Left kidney (tissue), 2 donors: ENCODE data around the gene FBLN7. TPM values are rescaled to one million over a fixed set of nuclear protein-coding genes. Genes with fewer than 3 reads are reported as not detected.

Source experiments
- DNase-seq: peaks from one replicate; pipeline ENCODE4 v3.0.0-alpha.2; 2013
- polyA plus RNA-seq: library from polyadenylated mRNA; unstranded; fragments of 120-200 nt; gene quantifications from one replicate; pipeline ENCODE4 v1.2.1, GENCODE V29; 2013; ENCODE audit not compliant: insufficient read length

The FBLN7 gene
- polyA plus RNA-seq, 1 donor = 13.6 TPM

DNA sequence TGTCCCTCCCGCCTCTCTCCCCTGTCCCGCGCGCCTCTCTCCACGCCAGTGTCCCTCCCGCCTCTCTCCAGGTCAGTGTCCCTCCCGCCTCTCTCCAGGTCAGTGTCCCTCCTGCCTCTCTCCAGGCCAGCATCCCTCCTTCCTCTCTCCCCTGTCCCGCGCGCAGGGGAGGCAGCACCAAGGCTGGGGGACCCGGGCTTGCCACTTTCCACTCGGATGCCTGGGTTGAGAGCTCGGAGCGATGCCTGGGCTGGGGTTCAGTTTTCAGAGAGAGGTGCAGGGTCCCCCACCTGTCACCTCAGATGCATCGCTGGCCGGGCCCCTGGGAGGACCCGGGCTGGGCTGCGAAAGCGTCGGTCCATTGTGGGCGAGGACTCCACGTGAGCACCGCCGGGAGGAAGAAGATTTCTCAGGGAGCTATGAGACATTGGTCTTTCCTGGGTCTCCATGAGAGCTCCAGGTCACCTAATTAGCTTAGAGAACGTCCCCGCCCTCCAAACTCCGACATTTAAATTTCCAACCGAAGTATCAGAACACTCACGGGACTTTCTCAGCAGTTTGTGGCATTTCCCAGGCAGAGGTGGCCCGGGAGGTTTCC is 2.1 kb downstream of the FBLN7 start:
- no peak for DNase-seq

DNA sequence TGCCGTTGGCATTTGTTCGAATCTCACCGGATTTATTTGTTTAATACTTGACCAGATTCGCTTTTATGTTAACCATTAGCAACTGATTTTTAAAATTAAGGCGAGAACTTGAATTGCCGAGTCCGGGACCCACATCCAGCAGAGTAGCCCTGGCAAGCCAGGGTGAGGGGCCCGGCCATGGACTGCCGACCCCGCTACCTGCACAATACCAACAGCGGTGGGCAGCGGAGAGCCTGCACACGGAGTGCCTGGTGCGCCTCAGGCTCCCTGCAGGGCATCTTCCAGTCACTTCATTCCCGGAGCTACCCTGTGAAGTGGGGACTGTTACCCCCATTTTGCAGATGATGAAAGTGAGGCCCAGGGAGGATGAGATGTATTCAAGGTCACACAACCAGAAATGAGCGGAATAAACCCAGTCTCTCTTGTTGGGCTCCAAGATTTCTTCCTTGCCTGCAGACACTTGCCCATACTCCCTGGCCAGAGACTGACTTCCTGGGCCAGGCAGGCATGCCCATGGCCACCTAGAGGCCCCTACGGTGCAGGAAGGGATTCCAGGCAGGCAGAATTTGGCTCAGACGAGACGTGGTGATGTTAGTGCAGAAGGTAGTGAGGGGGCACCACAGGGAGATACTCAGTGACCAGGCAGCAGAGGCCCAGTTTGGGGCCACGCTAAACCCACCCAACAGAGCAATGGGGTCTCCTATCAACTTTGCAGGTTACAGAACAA is 2.9 kb downstream of the FBLN7 start:
- DNase-seq = no peak

DNA sequence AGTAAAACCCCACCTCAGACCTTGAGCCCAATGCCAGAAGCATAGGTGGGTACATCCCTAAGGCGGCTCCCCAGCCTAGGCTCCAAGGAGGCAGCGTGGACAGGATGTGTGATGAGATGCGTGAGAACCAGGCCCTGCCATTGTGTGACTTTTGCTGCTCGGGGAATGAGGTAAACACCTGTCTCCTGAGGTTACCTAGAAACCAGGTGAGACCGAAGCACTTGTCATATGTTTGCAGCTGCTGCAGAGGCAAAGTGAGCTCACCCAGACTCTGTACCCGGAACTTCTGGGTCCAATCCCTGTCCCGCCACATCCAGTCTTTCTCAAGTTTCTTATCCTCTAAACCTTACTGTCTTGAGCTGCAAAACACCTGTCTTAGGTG is 3.4 kb downstream of the FBLN7 start:
- DNase-seq = no peak

DNA sequence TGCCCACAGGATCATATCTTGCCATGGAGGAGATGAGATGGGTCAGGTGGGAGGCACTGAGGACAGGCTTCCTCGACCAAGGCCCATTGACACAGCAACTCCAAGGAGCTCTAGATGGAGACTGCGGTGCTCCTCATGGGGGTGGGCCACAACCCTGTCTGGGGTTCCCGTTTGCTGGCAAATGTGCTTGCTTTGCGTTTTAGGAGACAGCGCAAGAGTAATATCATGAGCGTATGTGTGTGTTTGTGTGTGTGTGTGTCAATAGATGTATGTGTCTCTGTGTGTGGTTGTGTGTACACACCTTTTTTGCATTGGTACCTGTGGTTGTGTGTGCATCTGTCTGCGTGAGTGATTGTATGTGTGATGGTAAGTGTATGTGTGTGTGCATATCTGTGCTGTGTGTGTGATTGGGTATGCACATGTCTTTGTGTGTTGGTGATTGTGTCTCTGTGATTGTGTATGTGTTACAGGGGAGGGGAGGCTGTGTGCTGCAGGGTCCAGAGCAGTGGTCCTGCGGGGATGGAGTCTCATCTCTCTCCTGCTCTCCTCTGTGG is 4.4 kb downstream of the FBLN7 start:
- no peak for DNase-seq

DNA sequence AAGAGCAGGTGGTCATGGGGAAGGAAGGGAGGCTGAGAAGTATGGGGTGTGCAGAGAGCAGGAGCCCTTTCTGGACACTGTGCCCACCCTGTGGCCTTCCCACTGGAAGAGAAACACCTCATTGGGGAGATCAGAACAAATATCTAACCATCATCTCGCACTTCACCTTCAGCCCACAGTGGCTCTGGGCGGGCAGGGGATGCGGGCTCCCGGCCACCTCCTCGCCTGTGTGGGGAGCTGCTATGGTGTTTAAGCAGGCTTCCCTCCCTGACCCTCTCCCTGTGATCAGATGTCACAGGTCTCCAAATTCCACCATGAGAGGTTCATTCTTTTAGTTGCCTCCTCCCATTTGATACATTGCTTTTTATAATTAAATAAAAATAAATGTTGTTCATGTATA is 5.0 kb downstream of the FBLN7 start:
- no peak for DNase-seq

DNA sequence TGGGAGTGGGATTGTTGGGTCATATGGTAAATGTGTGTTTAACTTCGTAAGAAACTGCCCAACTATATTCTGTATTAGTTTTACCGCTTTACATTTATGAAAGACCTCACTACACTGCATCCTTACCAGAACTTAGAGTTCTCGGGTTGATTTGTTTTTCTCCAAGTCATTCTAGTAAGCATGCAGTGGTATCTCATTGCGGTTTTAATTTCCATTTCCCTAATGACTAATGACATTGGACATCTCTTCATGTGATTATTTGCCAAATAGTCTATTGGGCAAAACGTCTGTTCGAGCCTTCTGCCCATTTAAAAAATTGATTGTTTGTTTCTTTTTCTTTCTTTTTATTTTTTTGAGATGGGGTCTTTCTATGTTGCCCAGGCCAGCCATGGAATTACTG is 6.8 kb downstream of the FBLN7 start:
- DNase-seq = no peak

DNA sequence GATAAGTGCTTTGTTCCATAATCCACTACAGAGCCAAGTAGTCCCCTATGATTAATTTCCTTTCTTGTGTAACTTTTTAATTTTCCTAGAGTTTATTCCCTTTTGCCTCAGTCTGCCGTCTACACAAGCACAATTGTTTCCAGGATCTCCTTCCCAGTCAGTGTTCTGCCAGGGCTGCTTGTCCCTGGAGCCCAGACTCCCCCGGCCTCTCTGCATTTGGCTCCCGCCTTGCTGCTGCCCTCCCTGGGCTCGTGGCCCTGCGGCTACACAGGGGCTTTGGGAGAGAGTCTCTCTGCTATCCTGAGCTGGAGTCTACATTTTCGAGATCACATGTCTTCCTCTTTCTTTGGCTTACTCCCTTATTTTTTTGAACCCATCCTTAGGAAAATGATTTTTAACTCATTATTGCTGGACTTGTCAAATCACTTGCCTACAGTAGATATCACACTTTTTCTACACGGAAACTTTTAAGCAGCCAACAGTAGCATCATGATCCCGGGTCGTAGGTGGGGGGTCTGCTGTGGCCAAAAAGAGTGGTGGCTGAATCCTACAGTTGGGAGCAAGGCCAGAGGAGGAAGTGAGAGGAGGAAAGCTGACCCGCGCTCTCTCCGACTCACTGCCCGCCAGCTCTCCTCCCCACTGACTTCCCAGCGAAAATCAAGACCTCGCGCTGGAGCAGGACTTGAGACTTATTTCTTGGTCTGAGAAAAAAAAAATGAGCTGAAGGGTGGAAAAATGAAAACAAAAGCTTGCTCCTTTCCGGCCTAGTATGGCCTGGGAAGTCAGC is 9.4 kb downstream of the FBLN7 start:
- no peak for DNase-seq

DNA sequence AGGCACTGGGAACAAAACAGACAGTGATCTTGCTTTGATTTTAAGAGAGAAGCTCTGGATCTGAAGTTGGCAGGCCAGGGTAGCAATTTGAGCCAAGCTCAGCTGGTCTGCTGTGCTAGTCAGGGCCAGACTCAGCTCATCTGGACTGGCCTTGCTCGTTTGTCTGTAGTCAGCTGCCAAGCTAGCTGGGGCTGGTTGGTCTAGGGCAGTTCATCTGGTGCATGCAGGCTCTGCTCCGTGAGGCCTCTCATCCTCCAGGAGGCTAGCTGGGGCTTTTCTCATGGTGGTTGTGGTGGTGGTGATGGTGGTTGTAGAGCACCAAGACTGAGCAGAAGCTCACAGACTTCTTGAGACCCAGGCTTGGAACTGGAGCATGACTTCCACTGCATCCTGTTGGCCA is 10.3 kb downstream of the FBLN7 start:
- no peak for DNase-seq

DNA sequence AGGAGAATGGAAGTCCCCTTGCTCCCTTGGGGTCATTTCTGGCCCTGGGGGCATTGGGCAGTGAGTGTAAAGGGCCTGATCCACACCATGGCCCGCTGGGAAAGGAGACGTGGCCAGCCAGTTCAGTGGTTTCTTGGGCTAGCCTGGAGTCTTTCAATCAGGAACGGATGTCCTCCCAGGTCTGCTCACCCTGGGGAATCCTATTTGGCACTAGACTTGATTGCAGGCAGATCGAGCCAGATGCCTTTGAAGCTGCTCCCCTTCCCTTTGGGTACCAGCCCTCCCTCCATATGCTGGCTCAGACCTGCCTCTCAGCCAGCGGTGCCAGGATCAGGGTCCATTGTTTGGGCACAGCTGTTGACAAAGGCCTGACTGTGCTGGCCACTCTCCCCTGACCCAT is 11.0 kb downstream of the FBLN7 start:
- no peak for DNase-seq

DNA sequence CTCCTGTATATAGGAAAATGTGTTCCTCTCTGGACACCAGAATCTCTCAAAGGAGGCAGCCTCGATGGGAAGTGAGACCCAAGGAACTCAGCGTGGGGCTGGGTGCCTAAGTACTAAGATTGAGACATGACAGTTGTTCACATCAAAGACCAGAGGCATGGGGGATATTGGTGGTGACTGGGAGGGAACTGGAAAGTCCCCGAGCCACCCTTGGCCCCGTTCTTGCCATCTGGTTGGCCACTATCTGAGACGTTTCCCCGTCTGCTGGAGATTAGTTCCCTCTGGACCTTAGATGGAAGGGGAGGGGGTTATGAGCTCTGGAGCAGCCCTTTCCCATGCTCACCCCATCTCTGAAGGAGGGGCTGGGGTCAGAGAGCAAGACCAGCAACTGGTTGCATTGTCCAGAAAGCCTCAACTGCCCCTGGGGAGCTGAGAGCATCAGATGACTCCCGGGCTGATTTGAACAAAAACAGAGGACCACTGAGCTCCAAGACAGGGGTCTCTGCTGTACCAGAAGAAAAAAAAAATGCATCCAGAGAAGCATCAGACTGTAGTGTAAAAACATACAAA is 11.8 kb downstream of the FBLN7 start:
- no peak for DNase-seq

DNA sequence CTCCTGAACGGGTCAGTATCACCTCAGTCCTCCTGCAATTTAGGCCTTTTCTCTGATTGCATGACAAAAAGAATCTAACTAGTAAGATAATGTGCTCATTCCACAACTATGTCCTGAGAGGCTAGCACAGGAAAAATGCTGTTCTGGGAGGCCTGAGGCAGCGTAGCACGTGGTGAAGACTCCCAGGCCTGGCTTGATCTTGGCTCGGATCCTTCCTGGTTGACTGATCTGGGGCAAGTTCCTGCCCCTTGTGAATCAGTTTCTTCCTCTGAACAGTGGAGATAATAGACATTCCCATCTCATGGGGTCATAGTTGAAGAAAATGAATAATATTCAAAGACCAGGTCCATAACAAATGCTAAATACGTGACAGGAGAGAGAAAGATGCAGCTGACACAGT is 12.3 kb downstream of the FBLN7 start:
- no peak for DNase-seq

DNA sequence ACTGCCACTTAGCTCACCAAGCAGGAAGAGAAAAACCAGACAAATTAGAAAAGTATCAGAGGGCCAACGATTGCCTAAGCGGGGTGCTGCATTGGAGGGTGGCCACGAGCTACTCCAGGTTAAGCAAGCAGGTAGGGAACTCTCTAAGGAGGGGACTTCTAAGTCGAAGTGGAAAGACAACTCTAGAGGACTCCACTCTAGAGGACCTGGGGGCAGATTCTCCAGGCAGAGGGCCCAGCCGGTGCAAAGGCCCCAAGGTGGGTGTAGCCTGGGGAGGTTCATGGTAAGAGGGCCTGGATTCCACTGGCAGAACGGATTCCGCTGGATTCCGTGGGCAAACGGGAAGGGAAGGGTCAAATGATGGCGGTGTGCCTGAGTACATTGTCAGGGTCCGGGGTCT is 12.7 kb downstream of the FBLN7 start:
- DNase-seq = no peak

DNA sequence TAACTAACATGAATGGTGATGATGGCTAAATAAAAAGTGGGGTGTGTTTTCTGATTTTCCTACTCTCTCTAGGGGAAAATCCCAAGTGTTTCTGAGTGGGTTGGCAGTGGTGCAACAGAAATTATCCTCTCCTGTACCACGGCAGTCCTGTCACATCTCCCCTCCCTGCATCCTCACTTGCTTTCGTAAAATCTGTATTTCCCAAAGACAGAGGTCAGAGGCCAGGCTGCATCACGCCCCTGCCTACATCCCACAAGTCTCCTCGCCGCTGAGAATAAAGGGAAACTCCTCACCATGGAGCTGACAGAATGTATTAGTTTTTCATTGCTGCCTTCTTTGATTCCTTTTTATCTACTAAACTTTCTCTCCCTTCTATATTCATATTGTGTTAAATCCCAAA is 13.1 kb downstream of the FBLN7 start:
- no peak for DNase-seq

DNA sequence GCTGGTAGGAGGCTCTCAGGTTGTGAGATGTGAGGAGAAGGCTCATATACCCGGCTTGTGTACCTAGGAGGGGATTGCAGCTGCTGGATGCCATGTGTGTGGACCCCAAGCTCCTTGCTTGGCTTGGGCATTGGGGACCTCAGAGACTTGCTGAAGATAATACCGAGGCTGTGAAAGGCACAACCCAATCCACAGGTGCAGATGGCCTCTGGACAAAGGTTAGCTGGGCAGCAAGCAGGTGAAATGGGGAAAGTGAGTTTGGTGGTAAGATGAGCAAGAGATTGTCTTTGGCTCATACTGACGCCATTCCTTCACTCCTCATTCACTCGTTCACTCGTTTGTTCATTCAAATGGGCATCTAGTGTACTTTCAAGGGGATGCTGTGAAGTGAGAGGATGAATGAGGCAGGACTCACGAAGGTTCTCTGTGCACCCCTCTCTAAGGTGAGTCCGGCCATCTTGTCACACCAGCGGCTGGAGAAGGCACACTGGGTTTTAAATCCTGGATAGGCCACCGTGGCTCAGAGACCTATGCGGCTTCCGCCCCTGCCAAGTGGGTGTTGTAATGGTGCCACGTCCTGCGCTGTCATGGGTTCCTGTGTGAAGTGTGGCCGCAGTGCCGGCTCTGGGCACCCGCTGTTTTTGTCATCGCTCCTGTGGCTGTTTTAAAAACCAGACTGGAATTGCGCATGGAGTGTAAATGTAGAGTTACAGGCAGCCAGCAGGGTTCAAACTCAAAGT is 13.7 kb downstream of the FBLN7 start:
- no peak for DNase-seq

DNA sequence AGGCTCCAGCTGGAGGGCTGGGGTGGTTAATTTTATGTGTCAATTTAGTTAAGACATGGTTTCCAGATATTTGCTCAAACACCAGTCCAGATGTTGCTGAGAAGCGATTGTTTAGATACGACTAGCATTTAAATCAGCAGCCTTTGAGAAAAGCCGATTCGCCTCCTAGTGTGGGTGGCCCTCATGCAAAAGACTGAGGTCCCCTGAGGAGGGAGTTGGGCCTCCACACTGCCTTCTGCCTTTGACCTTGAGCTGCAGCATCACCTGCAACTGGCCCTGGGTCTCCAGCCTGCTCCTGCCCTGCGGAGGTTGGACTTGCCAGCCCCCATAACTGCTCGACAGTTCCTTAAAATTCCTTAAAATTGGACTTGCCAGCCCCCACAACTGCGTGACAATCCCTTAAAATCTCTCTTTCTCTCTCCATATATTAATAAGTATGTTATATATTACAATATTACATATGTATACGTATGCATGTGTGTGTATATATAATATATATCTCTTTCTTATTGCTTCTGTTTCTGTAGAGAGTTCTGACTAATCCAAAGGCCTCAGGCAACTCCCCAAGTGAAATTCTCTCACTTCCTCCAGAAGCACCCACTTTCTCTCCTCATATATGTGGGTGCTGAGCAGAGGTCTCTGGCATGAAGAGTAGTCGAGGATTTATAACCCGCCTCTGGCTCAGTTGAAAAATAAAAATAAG is 14.4 kb downstream of the FBLN7 start:
- no peak for DNase-seq

DNA sequence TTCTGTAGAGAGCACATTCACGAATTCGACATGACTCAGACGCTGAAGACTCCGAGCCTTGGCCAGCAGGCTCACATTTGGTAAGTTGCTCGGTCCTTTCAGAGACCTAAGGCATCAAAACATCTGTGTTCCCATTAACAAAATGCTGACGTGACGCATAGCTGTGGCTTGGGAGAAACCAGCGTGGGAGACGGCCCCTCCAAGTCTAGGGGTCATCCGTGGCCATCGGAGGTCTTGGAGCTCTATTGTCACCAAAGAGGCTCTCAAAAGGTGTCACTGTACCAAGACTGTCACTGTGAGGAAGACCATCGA is 14.9 kb downstream of the FBLN7 start:
- no peak for DNase-seq

DNA sequence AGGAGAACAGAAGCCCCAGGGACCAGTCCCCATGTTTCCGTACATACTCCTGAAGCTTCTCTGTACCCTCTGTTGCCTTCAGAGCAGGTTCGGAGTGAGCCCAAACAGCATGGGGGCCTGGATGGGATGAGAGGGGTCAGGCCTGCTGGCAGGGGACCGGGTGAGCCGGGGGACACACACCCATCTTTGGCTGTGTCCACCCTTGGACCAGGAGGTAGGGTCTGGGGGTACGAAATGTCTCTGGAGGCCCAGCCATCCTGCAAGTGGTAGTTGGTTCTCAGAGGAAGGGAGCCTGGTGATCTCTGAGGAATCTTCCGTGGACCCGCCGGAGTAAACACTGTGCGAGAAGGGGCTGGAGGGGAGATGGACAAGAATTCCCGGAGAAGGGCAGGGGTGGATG is 15.3 kb downstream of the FBLN7 start:
- no peak for DNase-seq

DNA sequence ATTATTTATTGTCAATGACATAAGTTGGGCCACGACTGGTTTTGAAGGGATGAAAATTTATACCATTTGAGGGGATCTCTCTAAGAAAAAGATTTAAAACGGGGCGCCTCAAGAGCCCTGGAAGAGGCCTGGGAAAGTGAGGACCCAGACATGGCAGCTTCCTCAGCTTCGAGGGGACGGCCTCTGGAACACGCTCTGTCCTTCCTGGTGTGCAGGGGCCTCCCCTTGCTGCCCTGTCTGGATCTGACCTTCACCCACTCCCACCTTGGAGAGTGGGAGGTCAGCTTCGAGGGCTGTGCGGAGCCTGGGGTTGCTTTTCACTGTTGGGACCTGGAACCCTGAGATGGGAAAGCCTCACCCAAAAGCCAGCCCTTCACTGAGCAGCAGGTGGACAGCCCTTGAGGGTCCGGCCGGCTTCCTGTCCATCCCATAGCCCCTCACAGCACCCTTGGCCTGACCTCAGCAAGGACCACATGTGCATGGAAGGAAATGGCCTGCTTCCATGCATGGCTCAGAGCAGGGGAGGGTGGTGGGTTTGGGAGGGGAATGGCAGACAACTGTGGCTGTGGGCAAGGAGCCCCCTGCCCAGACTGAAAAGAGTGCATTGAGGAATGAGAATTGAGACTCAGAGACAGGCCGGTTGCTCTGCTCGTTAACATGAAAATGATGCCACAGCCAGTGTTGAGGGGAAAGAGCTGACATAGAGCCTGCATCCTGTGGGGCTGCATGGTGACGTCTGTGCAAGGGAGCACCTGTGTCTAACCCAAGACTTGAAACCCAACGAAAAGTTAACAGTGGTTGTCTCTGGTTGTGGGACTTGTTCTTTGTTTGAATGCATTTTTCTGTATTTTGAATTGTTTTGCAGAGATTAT is 16.3 kb downstream of the FBLN7 start:
- no peak for DNase-seq

DNA sequence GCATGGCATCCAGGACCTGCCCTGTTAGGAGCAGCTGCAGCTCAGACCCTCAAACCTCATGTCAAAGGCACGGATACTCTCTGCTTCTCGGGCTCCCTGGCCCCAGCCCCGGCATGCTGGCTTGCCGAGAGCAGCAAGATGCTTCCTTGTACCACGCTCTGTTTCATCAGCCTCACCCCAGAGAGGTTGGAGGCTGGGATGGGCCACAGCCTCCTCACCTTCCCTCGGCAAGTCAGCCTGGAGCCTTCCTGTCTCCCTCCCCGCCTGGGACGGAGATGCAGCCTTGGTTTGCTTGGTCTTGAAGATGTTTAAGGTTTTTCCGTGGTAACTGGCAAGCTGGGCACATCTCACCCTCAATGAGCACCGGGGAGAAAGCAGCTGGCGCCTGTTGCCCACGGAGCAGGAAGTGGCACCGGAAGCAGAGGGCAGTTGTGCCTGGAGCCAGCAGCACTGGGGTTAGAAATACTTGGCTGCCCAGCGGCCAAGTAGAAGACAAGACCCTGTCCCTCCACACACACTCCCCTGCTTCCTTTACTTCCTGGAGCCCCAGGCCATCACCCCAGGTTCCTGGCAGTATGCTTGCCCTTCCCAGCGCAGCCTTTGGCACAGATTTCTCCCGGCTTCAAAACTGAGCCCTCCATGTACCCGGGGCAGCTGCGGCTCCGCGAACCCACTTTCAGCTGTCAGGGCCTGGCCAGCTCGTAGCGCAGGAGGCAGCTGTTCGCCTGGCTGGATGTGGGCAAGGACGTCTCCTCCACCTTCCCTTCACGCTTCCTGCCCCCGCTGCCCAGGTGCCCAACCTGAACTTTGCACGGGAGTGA is 17.4 kb downstream of the FBLN7 start:
- DNase-seq = no peak
